GM23248 (cell line): ENCODE measurements around the gene SLC17A7. TPM values are rescaled to one million over a fixed set of nuclear protein-coding genes. Genes with fewer than 3 reads are reported as not detected.

ENCODE experiments used
- DNase-seq: peaks from one replicate; pipeline ENCODE4 v3.0.0-alpha.2; 2015
- H2AFZ ChIP-seq: fragments of 200-600 bp; sonication (generic); 2 replicates; pipeline ENCODE4 v1.6.1; 2016; ENCODE audit warnings: antibody characterized with exemption
- H3F3A ChIP-seq: fragments of 200-600 bp; sonication (generic); 2 replicates; pipeline ENCODE4 v1.6.1; 2016; ENCODE audit warnings: mild to moderate bottlenecking, antibody characterized with exemption, mixed run types; ENCODE audit not compliant: insufficient read depth
- H3K27ac ChIP-seq: fragments of 200-600 bp; sonication (generic); 2 replicates; pipeline ENCODE4 v1.5.1; 2016; ENCODE audit warnings: mild to moderate bottlenecking
- H3K27me3 ChIP-seq: fragments of 200-600 bp; sonication (generic); replicated peaks from 2 replicates; pipeline ENCODE4 v1.6.1; 2016; ENCODE audit warnings: mild to moderate bottlenecking; ENCODE audit not compliant: insufficient read depth
- H3K36me3 ChIP-seq: fragments of 200-600 bp; sonication (generic); 2 replicates; pipeline ENCODE4 v1.6.1; 2016; ENCODE audit warnings: low read depth, mild to moderate bottlenecking
- H3K4me1 ChIP-seq: fragments of 200-600 bp; sonication (generic); 2 replicates; pipeline ENCODE4 v1.6.1; 2016; ENCODE audit warnings: mild to moderate bottlenecking; ENCODE audit not compliant: insufficient read depth
- H3K4me2 ChIP-seq: fragments of 200-600 bp; sonication (generic); one replicate; pipeline ENCODE4 v1.6.1; 2016; ENCODE audit warnings: mild to moderate bottlenecking; ENCODE audit not compliant: unreplicated experiment
- H3K4me3 ChIP-seq: fragments of 200-600 bp; sonication (generic); 2 replicates; pipeline ENCODE4 v1.5.1; 2016; ENCODE audit warnings: mild to moderate bottlenecking
- H3K79me2 ChIP-seq: fragments of 200-600 bp; sonication (generic); 2 replicates; pipeline ENCODE4 v1.6.1; 2016; ENCODE audit warnings: mild to moderate bottlenecking; ENCODE audit not compliant: insufficient read depth
- H3K9ac ChIP-seq: fragments of 200-600 bp; sonication (generic); 2 replicates; pipeline ENCODE4 v1.6.1; 2016; ENCODE audit warnings: mild to moderate bottlenecking
- H3K9me2 ChIP-seq: fragments of 200-600 bp; sonication (generic); 2 replicates; pipeline ENCODE4 v1.6.1; 2016; ENCODE audit warnings: mixed run types, mild to moderate bottlenecking, moderate library complexity; ENCODE audit not compliant: insufficient read depth
- H3K9me3 ChIP-seq: fragments of 200-600 bp; sonication (generic); one replicate; pipeline ENCODE4 v1.6.1; 2017; ENCODE audit warnings: low read depth
- H4K20me1 ChIP-seq: fragments of 200-600 bp; sonication (generic); 2 replicates; pipeline ENCODE4 v1.6.0; 2016; ENCODE audit not compliant: insufficient read depth
- EZH2 ChIP-seq: fragments of 200-600 bp; sonication (generic); IDR thresholded peaks from 2 replicates; pipeline ENCODE4 v1.6.1; 2018; ENCODE audit warnings: antibody characterized with exemption, mild to moderate bottlenecking; ENCODE audit not compliant: insufficient read depth, poor library complexity, severe bottlenecking
- EZH2phosphoT487 ChIP-seq: fragments of 200-600 bp; sonication (generic); IDR thresholded peaks from 2 replicates; pipeline ENCODE4 v1.6.1; 2018; ENCODE audit warnings: antibody characterized with exemption, moderate library complexity, mild to moderate bottlenecking, low read depth; ENCODE audit not compliant: insufficient read depth
- WGBS, 2 experiments: methylation state at CpG; one replicate each; pipeline ENCODE4 v1.1.6; 2015 to 2017; ENCODE audit warnings: low lambda C conversion rate in 2 of 2, low coverage in 1 of 2; ENCODE audit errors: missing lambda C conversion rate in 2 of 2; 5-methylcytosine and 5-hydroxymethylcytosine counted together
- in situ Hi-C: fragments of 300-500 bp; cut with MboI; formaldehyde crosslinking; loops from 2 replicates; pipeline ENCODE4 v1.15.0; 2020
- polyA plus RNA-seq: library from polyadenylated mRNA; unstranded; fragments of >200 nt; fragmentation: Nextera tagmentation; extraction: Ambion mirVana; gene quantifications from 2 replicates; pipeline ENCODE4 v1.2.1, GENCODE V29; 2016
- total RNA-seq: library from RNA; depleted of rRNA; stranded (reverse); fragments of >200 nt; shearing (Covaris generic); gene quantifications from 2 replicates; pipeline ENCODE4 v1.2.3, GENCODE V29; 2014

The SLC17A7 gene
- total and polyA plus RNA-seq, 2 experiments from 2014 or later, result not detected

GRCh38 chr19:49459388-49459787 is 18.1 kb upstream of the SLC17A7 start:
- no peak overlapping the region for H2AFZ ChIP-seq
- no peak overlapping the region for H3K27ac ChIP-seq
- no peaks in the 10 kb centered on the region for H3K27me3 ChIP-seq
- H3K9me3 ChIP-seq, result no peaks in the 10 kb centered on the region
- peaks cover 23% of the 10 kb centered on the region for H3K4me1 ChIP-seq
- H3K4me2 ChIP-seq, result no peak overlapping the region
- 88 to 93% methylated on average over 12 of the region's 12 CpGs for WGBS, 2 experiments
- H3F3A ChIP-seq, result peaks cover 21% of the 10 kb centered on the region
- DNase-seq, result no peak
- in situ Hi-C loops, result no loop called here
- H4K20me1 ChIP-seq, result no peaks in the 10 kb centered on the region
- no peak overlapping the region for H3K4me3 ChIP-seq
- H3K9me2 ChIP-seq, result no peaks in the 10 kb centered on the region
- H3K9ac ChIP-seq, result no peak overlapping the region
- TF ChIP-seq EZH2phosphoT487 (no peak), EZH2 (no peak)
- H3K79me2 ChIP-seq, result peaks cover 9% of the 10 kb centered on the region
- H3K36me3 ChIP-seq, result no peaks in the 10 kb centered on the region

GRCh38 chr19:49458567-49458903 is 17.2 kb upstream of the SLC17A7 start:
- no peaks in the 10 kb centered on the region for H3K9me3 ChIP-seq
- H4K20me1 ChIP-seq, result no peaks in the 10 kb centered on the region
- TF ChIP-seq EZH2, result no peak

GRCh38 chr19:49456326-49456725 is 15.0 kb upstream of the SLC17A7 start:
- no peak for TF ChIP-seq EZH2
- TF ChIP-seq EZH2phosphoT487, result no peak
- H3F3A ChIP-seq, result peaks cover 34% of the 10 kb centered on the region
- no peak overlapping the region for H3K4me3 ChIP-seq
- no peak overlapping the region for H3K4me2 ChIP-seq
- no peaks in the 10 kb centered on the region for H3K9me3 ChIP-seq
- H2AFZ ChIP-seq, result peak overlapping the region; percentile 18
- in situ Hi-C loops, result no loop called here
- H3K36me3 ChIP-seq, result no peaks in the 10 kb centered on the region
- 32 to 40% methylated on average over 5 of the region's 5 CpGs for WGBS, 2 experiments
- H4K20me1 ChIP-seq, result no peaks in the 10 kb centered on the region
- peak; percentile 52 for DNase-seq
- peak overlapping the region; percentile 59 for H3K9ac ChIP-seq
- no peaks in the 10 kb centered on the region for H3K27me3 ChIP-seq
- H3K4me1 ChIP-seq, result peaks cover 28% of the 10 kb centered on the region
- peaks cover 20% of the 10 kb centered on the region for H3K79me2 ChIP-seq
- H3K27ac ChIP-seq, result peak overlapping the region; percentile 74
- no peaks in the 10 kb centered on the region for H3K9me2 ChIP-seq

More at GRCh38 chr19:49458567-49458903, 17.2 kb upstream of the SLC17A7 start:
- DNase-seq, result no peak
- WGBS, 2 experiments, result 83 to 88% methylated on average over 5 of the region's 5 CpGs
- Histone ChIP-seq H3K27ac (peak overlapping the region; percentile 77), H3F3A (peaks cover 24% of the 10 kb centered on the region), H3K36me3 (no peaks in the 10 kb centered on the region), H3K4me3 (no peak overlapping the region), H3K9me2 (no peaks in the 10 kb centered on the region), H3K4me1 (peaks cover 28% of the 10 kb centered on the region), H2AFZ (peak overlapping the region; percentile 25), H3K4me2 (no peak overlapping the region), H3K27me3 (no peaks in the 10 kb centered on the region), H3K9ac (peak overlapping the region; percentile 64), H3K79me2 (peaks cover 17% of the 10 kb centered on the region)
- in situ Hi-C loops, result no loop called here

GRCh38 chr19:49455773-49456172 is 14.4 kb upstream of the SLC17A7 start:
- 12 to 13% methylated on average over 5 of the region's 5 CpGs for WGBS, 2 experiments
- DNase-seq, result peak; percentile 49
- TF ChIP-seq EZH2phosphoT487, result no peak
- no peak for TF ChIP-seq EZH2

GRCh38 chr19:49453757-49454240 is 12.5 kb upstream of the SLC17A7 start:
- Histone ChIP-seq H3K9me3 (no peaks in the 10 kb centered on the region), H3K4me1 (peaks cover 28% of the 10 kb centered on the region), H4K20me1 (no peaks in the 10 kb centered on the region), H2AFZ (peak overlapping the region; percentile 67), H3K9me2 (no peaks in the 10 kb centered on the region), H3K4me2 (peak overlapping the region; percentile 97), H3K4me3 (peak overlapping the region; percentile 96), H3K9ac (peak overlapping the region; percentile 97), H3F3A (peaks cover 34% of the 10 kb centered on the region), H3K27ac (peak overlapping the region; percentile 97), H3K27me3 (no peaks in the 10 kb centered on the region), H3K36me3 (no peaks in the 10 kb centered on the region), H3K79me2 (peaks cover 33% of the 10 kb centered on the region)
- WGBS, 2 experiments, result 6 to 20% methylated on average over 10 of the region's 10 CpGs
- no peak for TF ChIP-seq EZH2
- TF ChIP-seq EZH2phosphoT487, result no peak
- DNase-seq, result no peak
- in situ Hi-C loops, result no loop called here

More at GRCh38 chr19:49455773-49456172, 14.4 kb upstream of the SLC17A7 start:
- H3K27ac ChIP-seq, result peak overlapping the region; percentile 74
- H3F3A ChIP-seq, result peaks cover 34% of the 10 kb centered on the region
- H3K79me2 ChIP-seq, result peaks cover 26% of the 10 kb centered on the region
- H3K36me3 ChIP-seq, result no peaks in the 10 kb centered on the region
- peak overlapping the region; percentile 18 for H2AFZ ChIP-seq
- in situ Hi-C loops, result no loop called here
- peak overlapping the region; percentile 59 for H3K9ac ChIP-seq
- H4K20me1 ChIP-seq, result no peaks in the 10 kb centered on the region
- no peaks in the 10 kb centered on the region for H3K9me3 ChIP-seq
- H3K27me3 ChIP-seq, result no peaks in the 10 kb centered on the region
- H3K9me2 ChIP-seq, result no peaks in the 10 kb centered on the region
- H3K4me2 ChIP-seq, result no peak overlapping the region
- peaks cover 28% of the 10 kb centered on the region for H3K4me1 ChIP-seq
- H3K4me3 ChIP-seq, result no peak overlapping the region
